GM12892 (cell line): Measurements from ENCODE around the gene MYL3.
A peak's percentile ranks its signal among the peaks of the same experiment; 100 is the strongest.

Experiments
- DNase-seq: peaks from one replicate; pipeline ENCODE4 v3.0.0; 2011; ENCODE audit not compliant: insufficient read length
- FAIRE-seq: peaks from 2 replicates; lab custom pipeline; 2011; peaks lifted over from hg19 to GRCh38; lab: Jason Lieb, UNC
- POLR2A ChIP-seq: IDR thresholded peaks from 2 replicates; pipeline ENCODE4 v1.6.1; 2011; ENCODE audit warnings: low read depth, low read length, control low read depth
- POLR2AphosphoS5 ChIP-seq: IDR thresholded peaks from 2 replicates; pipeline ENCODE4 v1.6.1; 2011; ENCODE audit warnings: low read depth, low read length, control low read depth
- TAF1 ChIP-seq: IDR thresholded peaks from 2 replicates; pipeline ENCODE4 v1.6.1; 2011; ENCODE audit warnings: low read depth, mild to moderate bottlenecking, control low read depth, low read length, borderline replicate concordance

The MYL3 gene

GRCh38 chr3:46851364-46852333, 11.6 kb downstream of the MYL3 start:
- DNase-seq = no peak
- FAIRE-seq = no peak
- no peak for TF ChIP-seq POLR2A
- TF ChIP-seq TAF1 = no peak
- TF ChIP-seq POLR2AphosphoS5 = no peak

GRCh38 chr3:46850468-46850779, 12.8 kb downstream of the MYL3 start:
- no peak for DNase-seq
- no peak for FAIRE-seq
- no peak for TF ChIP-seq POLR2AphosphoS5
- no peak for TF ChIP-seq POLR2A
- no peak for TF ChIP-seq TAF1

GRCh38 chr3:46849686-46850467, 13.4 kb downstream of the MYL3 start:
- no peak for FAIRE-seq

GRCh38 chr3:46849045-46849631, 14.1 kb downstream of the MYL3 start:
- FAIRE-seq (no peak), DNase-seq (no peak)
- TF ChIP-seq POLR2A = no peak
- TF ChIP-seq TAF1 = no peak
- no peak for TF ChIP-seq POLR2AphosphoS5

More at GRCh38 chr3:46849686-46850467, 13.4 kb downstream of the MYL3 start:
- DNase-seq = no peak
- TF ChIP-seq TAF1 = no peak
- no peak for TF ChIP-seq POLR2A
- no peak for TF ChIP-seq POLR2AphosphoS5

- FAIRE-seq (no peak), DNase-seq (no peak)
- TF ChIP-seq TAF1 = no peak
- no peak for TF ChIP-seq POLR2A
- TF ChIP-seq POLR2AphosphoS5 = no peak
Measured at GRCh38 chr3:46848271-46849044, 14.8 kb downstream of the MYL3 start.

- TF ChIP-seq POLR2AphosphoS5 (no peak), POLR2A (no peak), TAF1 (no peak)
- FAIRE-seq (no peak), DNase-seq (no peak)
Measured at GRCh38 chr3:46847744-46848143, 15.5 kb downstream of the MYL3 start.

DNA sequence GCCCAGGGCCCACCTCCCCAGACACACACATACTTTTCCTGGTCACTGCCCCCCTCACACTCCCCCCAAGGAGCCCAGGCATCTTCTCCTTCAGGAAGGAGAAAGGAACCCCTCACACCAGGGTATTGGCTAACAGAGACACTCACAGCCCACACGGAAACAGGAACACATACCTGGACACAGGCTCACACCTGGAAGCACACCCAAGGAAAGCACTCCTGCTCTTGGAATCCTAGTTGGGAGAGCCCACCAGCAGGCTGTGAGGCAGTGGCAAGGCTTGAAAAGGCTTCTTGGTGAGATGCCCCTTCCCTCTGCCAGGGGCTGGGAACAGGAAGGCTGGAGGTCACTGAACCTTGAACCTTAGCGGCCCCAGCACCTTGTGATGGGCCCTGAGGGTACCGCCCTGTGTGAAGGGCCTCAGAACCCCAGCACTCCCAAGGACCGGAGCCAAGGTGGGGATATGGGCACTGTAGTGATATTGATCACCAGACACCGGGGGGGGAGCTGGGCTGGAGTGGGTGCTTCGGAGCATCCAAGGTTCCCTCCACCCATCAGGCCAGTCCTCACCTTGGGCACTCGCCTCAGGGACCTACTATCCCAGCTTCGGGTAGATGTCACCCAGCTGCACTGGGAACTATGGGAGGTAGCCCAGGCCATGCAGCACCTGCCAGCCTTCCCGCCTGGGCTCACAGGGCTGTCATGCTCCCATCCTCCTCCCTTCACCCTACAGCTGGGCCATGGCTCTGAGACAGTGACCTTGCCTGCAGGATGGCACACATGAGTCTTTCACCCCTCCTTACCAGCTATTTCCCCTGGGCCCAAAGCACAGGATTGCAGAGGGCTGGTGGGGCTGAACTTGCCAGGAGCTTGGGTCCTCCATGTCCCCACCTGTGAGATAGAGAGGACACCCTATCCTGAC, 16.4 kb downstream of the MYL3 start:
- no peak for FAIRE-seq
- DNase-seq = no peak
- TF ChIP-seq POLR2AphosphoS5 (no peak), POLR2A (no peak), TAF1 (no peak)

DNA sequence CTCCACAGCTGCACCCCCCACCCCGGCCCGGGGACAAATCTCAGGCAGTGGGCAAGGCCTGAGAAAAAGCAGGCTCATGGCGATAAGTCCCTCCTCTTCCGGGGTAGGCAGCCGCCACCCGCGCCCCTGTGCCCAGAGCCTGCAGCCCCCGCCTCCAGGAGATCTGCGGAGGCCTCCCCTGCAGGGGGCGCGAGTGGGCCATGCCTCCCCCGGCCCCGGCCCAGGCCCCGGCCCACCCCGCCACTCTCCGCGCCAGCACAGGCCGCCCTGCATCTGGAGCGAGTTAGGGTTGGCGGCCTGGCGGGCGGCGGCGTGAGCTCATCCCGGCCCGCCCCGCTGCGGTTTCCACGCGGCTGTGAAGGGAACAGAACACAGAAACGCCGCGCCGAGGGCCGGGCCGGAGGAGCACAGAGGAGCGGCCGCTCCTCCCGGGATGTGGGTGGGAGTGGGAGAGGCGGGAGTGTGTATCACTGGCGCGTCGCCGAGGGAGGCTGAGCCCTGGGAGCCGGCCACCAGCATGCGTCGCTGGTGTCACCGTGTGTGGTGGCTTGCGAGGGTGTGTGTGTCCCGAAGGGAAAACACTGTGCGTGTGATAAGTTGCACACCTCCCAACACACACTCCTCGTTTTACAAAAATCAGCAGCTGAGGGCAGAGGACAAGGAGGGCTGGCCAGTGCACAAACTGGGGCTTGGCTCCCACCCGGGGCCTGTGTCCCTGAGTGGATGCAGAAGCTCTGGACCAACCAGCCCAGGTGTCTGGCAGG, 17.2 kb downstream of the MYL3 start:
- TF ChIP-seq TAF1 = no peak
- TF ChIP-seq POLR2AphosphoS5 = no peak
- DNase-seq (peak; percentile 80), FAIRE-seq (peak; percentile 81)

DNA sequence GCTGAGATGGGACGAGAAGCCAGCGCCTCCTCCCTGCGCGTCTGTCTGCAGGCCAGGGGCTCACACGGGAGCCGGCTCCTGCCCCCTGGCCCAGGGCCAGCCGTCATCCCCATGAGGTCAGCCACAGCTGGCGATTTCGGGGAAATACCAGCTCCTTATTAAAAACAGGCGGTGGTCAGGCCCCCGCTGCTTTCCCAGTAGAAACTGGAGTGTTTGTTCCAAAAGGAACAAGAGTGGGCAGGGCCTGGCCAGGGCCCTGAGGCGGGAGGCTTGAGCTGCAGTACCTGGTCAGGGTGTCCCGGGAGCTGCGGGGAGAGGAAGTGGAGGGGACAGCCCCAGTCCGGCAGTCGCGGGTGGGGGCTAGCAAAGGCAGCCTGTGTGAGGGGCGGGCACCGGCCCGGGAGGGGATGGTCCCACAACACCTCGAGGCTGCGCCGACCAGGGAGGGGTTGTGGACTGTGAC, 17.8 kb downstream of the MYL3 start:
- DNase-seq = no peak
- peak; percentile 81 for FAIRE-seq
- TF ChIP-seq TAF1 (no peak), POLR2A (no peak), POLR2AphosphoS5 (no peak)
